HEK293T (cell line): ENCODE data around the gene PDE6G.

Experiments
- ARNT ChIP-seq: fragments of 450-650 bp; IDR thresholded peaks from 2 replicates; pipeline ENCODE4 v1.6.1; 2017; ENCODE audit warnings: mild to moderate bottlenecking
- BHLHE40 ChIP-seq: fragments of 450-650 bp; IDR thresholded peaks from 2 replicates; pipeline ENCODE4 v1.6.1; 2016; ENCODE audit warnings: mild to moderate bottlenecking, moderate library complexity, borderline replicate concordance
- CTBP1 ChIP-seq: fragments of 450-650 bp; IDR thresholded peaks from 2 replicates; pipeline ENCODE4 v1.6.1; 2016; ENCODE audit warnings: borderline replicate concordance
- FOXA1 ChIP-seq: fragments of 450-650 bp; IDR thresholded peaks from 2 replicates; pipeline ENCODE4 v1.6.1; 2016; ENCODE audit warnings: mild to moderate bottlenecking
- FOXK2 ChIP-seq: fragments of 450-650 bp; IDR thresholded peaks from 2 replicates; pipeline ENCODE4 v1.6.1; 2016; ENCODE audit warnings: mild to moderate bottlenecking
- FOXM1 ChIP-seq: fragments of 450-650 bp; IDR thresholded peaks from 2 replicates; pipeline ENCODE4 v1.6.1; 2017; ENCODE audit warnings: mild to moderate bottlenecking, borderline replicate concordance
- HDGF ChIP-seq: fragments of 450-650 bp; IDR thresholded peaks from 2 replicates; pipeline ENCODE4 v1.6.1; 2017; ENCODE audit warnings: antibody characterized with exemption, borderline replicate concordance
- NFRKB ChIP-seq: fragments of 450-650 bp; IDR thresholded peaks from 2 replicates; pipeline ENCODE4 v1.6.1; 2016; ENCODE audit warnings: mild to moderate bottlenecking, moderate library complexity
- SP1 ChIP-seq: fragments of 450-650 bp; IDR thresholded peaks from 2 replicates; pipeline ENCODE4 v1.6.1; 2017
- SUZ12 ChIP-seq: fragments of 450-650 bp; IDR thresholded peaks from 2 replicates; pipeline ENCODE4 v1.6.1; 2016; ENCODE audit warnings: mild to moderate bottlenecking
- ZNF384 ChIP-seq: fragments of 450-650 bp; IDR thresholded peaks from 2 replicates; pipeline ENCODE4 v1.6.1; 2016

DNA sequence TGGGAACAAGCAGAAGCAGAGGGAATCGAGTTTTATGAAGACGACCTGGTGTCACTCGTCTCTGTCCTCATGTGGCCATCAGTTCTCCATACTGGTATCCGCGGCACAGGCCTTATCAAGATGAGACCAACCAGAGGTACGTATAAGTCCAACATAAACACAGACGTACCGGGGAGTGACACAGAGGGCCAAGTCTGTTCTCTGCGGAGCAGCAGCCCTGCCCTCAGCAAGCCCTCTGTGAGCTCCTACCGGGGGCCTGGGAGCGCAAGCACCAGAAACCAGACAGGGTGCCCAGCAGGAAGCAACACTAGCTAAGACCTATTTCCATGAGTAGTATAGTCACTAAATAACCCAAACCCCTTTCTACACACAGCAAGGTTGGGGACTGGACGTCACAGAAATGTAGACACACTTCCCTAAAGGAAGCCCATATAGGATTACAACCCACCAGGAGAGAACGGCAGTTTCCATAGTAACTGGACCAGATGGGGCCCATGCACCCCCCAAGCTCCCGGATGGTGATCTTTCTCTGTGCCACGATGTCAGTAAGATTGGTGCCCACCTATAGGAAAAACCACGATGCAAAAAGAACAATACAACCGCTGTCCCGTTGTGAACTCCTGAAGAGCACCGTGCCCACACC, 26.3 kb upstream of the PDE6G start:
- no peak for TF ChIP-seq FOXA1
- no peak for TF ChIP-seq FOXM1
- no peak for TF ChIP-seq SUZ12
- TF ChIP-seq ARNT = no peak
- TF ChIP-seq BHLHE40 = no peak
- no peak for TF ChIP-seq NFRKB
- TF ChIP-seq HDGF = no peak
- TF ChIP-seq ZNF384 = no peak
- no peak for TF ChIP-seq CTBP1
- TF ChIP-seq FOXK2 = no peak
- no peak for TF ChIP-seq SP1
